Astrocyte (in vitro differentiated cells and primary cell): Measurements from ENCODE around the gene PTCH2. TPM values are rescaled to one million over a fixed set of nuclear protein-coding genes. Genes with fewer than 3 reads are reported as not detected.
"Not testable (repeated sequence)": the region's sequence is repeated elsewhere in the genome, so short reads cannot be mapped to it uniquely, and the experiment has no call there.

Source experiments
- DNase-seq: peaks from one replicate; pipeline ENCODE4 v3.0.0-alpha.2; 2010; ENCODE audit warnings: low read depth
- FAIRE-seq: peaks from 2 replicates; lab custom pipeline; 2011; peaks lifted over from hg19 to GRCh38; lab: Jason Lieb, UNC
- H2AFZ ChIP-seq: 2 replicates; pipeline ENCODE4 v1.6.0; 2012; ENCODE audit warnings: low read depth, low read length, inconsistent platforms
- H3K27ac ChIP-seq: 2 replicates; pipeline ENCODE4 v1.5.1; 2011; ENCODE audit warnings: low read depth, low read length, inconsistent platforms
- H3K27me3 ChIP-seq: 2 replicates; pipeline ENCODE4 v1.6.0; 2011; ENCODE audit warnings: low read length, inconsistent platforms; ENCODE audit not compliant: insufficient read depth
- H3K36me3 ChIP-seq: 2 replicates; pipeline ENCODE4 v1.5.1; 2011; ENCODE audit warnings: low read length, inconsistent platforms; ENCODE audit not compliant: insufficient read depth
- H3K4me1 ChIP-seq: 2 replicates; pipeline ENCODE4 v1.5.1; 2011; ENCODE audit warnings: low read length, inconsistent platforms; ENCODE audit not compliant: insufficient read depth
- H3K4me2 ChIP-seq: 2 replicates; pipeline ENCODE4 v1.6.0; 2012; ENCODE audit warnings: low read length, inconsistent platforms
- H3K4me3 ChIP-seq: 2 replicates; pipeline ENCODE4 v1.5.1; 2011; ENCODE audit warnings: low read depth, mild to moderate bottlenecking, low read length, inconsistent platforms; ENCODE audit not compliant: insufficient read depth
- H3K79me2 ChIP-seq: 2 replicates; pipeline ENCODE4 v1.6.0; 2012; ENCODE audit warnings: mild to moderate bottlenecking, low read length, inconsistent platforms; ENCODE audit not compliant: insufficient read depth
- H3K9ac ChIP-seq: 2 replicates; pipeline ENCODE4 v1.6.0; 2012; ENCODE audit warnings: mild to moderate bottlenecking, low read length, inconsistent platforms
- H3K9me3 ChIP-seq: 2 replicates; pipeline ENCODE4 v1.5.1; 2012; ENCODE audit warnings: low read depth, mild to moderate bottlenecking, low read length, inconsistent platforms; ENCODE audit not compliant: insufficient read depth
- H4K20me1 ChIP-seq: 2 replicates; pipeline ENCODE4 v1.6.0; 2012; ENCODE audit warnings: low read length, inconsistent platforms; ENCODE audit not compliant: insufficient read depth
- H3K27ac Mint-ChIP-seq: one replicate; pipeline ENCODE4 v1.8.0; 2021; ENCODE audit warnings: mild to moderate bottlenecking, mixed read lengths; ENCODE audit not compliant: unreplicated experiment
- H3K27me3 Mint-ChIP-seq: one replicate; pipeline ENCODE4 v1.8.0; 2021; ENCODE audit warnings: low read depth, mixed read lengths; ENCODE audit not compliant: unreplicated experiment
- H3K36me3 Mint-ChIP-seq: one replicate; pipeline ENCODE4 v1.8.0; 2021; ENCODE audit warnings: low read depth, mixed read lengths; ENCODE audit not compliant: unreplicated experiment
- H3K4me1 Mint-ChIP-seq: one replicate; pipeline ENCODE4 v1.8.0; 2021; ENCODE audit warnings: low read depth, mixed read lengths; ENCODE audit not compliant: unreplicated experiment
- H3K4me3 Mint-ChIP-seq: one replicate; pipeline ENCODE4 v1.8.0; 2021; ENCODE audit warnings: mild to moderate bottlenecking, moderate library complexity, mixed read lengths; ENCODE audit not compliant: unreplicated experiment
- H3K9me3 Mint-ChIP-seq: one replicate; pipeline ENCODE4 v1.8.0; 2021; ENCODE audit warnings: mild to moderate bottlenecking, mixed read lengths; ENCODE audit not compliant: unreplicated experiment
- EZH2 ChIP-seq: IDR thresholded peaks from 2 replicates; pipeline ENCODE4 v1.6.1; 2012; ENCODE audit warnings: mild to moderate bottlenecking, low read length, inconsistent platforms; ENCODE audit not compliant: insufficient read depth
- total RNA-seq: library from RNA; stranded (reverse); gene quantifications from 2 replicates; pipeline ENCODE4 v1.2.1, GENCODE V29; 2021
- TF ChIP-seq, protein P1 (sequence below): IDR thresholded peaks from 2 replicates; pipeline ENCODE4 v1.5.1; 2011; ENCODE audit warnings: low read depth, mild to moderate bottlenecking, inconsistent platforms, low read length, moderate library complexity; ENCODE audit not compliant: insufficient read depth

PTCH2 gene
- total RNA-seq, 1 donor from 2014 or later: 0.89 TPM

DNA sequence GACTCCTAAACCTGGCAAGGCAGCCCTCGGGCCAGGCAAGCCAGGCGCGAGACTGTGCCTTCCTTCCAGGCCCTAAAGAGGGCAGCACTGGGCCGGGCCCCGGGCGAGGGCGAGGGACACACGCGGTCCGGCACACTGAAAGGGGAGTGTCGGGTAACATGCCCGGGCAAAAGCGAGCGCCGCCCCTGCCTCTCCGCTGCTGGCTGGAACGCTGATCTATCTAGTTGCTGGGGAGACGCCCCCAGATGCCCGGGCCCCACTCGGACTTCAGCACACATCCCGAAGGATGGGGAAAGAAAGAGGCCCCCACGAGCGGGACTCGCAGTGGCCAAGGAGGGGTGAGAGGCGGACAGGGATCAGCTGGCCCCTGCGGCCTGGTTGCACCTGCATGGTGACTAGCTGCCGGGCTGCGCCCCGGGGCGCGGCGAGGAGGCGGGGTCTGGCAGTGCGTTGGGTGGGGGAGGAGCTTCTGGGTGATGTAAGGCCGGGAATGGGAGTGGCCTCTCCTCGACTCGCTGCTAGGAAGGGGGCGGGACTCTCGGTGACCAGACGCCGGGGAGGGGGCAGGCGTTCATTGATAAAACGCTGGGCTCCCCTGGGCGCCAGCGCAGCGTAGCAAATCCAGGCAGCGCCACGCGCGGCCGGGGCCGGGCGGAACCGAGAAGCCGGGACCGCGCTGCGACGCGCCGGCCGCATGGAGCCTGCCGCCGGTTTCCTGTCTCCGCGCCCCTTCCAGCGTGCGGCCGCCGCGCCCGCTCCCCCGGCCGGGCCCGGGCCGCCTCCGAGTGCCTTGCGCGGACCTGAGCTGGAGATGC is 43.1 kb downstream of the PTCH2 start, which contains the start of gene PLK3:
PLK3 (plus strand) TSS at position 608 of the 815 bp plus-strand sequence; CDS start at position 695, 87 bp downstream.
- peak within 1 kb of the TSS; percentile 97 for H3K27ac Mint-ChIP-seq
- peaks cover 26% of the 10 kb centered on the region for H3K36me3 ChIP-seq
- H3K36me3 Mint-ChIP-seq: peaks cover 19% of the 10 kb centered on the region
- peaks cover 40% of the 10 kb centered on the region for H4K20me1 ChIP-seq
- peak within 1 kb of the TSS; percentile 99 for H3K4me2 ChIP-seq
- H3K9me3 Mint-ChIP-seq: no peaks in the 10 kb centered on the region
- no peaks in the 10 kb centered on the region for H3K9me3 ChIP-seq
- H3K4me3 Mint-ChIP-seq: peak within 1 kb of the TSS; percentile 90
- peak within 1 kb of the TSS; percentile 78 for H2AFZ ChIP-seq
- H3K27me3 ChIP-seq: no peaks in the 10 kb centered on the region
- FAIRE-seq (no peak), DNase-seq (peak; percentile 93)
- peaks cover 45% of the 10 kb centered on the region for H3K79me2 ChIP-seq
- TF ChIP-seq, protein P1, sequence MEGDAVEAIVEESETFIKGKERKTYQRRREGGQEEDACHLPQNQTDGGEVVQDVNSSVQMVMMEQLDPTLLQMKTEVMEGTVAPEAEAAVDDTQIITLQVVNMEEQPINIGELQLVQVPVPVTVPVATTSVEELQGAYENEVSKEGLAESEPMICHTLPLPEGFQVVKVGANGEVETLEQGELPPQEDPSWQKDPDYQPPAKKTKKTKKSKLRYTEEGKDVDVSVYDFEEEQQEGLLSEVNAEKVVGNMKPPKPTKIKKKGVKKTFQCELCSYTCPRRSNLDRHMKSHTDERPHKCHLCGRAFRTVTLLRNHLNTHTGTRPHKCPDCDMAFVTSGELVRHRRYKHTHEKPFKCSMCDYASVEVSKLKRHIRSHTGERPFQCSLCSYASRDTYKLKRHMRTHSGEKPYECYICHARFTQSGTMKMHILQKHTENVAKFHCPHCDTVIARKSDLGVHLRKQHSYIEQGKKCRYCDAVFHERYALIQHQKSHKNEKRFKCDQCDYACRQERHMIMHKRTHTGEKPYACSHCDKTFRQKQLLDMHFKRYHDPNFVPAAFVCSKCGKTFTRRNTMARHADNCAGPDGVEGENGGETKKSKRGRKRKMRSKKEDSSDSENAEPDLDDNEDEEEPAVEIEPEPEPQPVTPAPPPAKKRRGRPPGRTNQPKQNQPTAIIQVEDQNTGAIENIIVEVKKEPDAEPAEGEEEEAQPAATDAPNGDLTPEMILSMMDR: peak; percentile 65
- no peak for TF ChIP-seq EZH2
- peaks cover 27% of the 10 kb centered on the region for H3K4me1 ChIP-seq
- H3K27ac ChIP-seq: peak within 1 kb of the TSS; percentile 77
- peak within 1 kb of the TSS; percentile 91 for H3K4me3 ChIP-seq
- peak within 1 kb of the TSS; percentile 90 for H3K9ac ChIP-seq
- peaks cover 16% of the 10 kb centered on the region for H3K4me1 Mint-ChIP-seq
- H3K27me3 Mint-ChIP-seq: no peaks in the 10 kb centered on the region

DNA sequence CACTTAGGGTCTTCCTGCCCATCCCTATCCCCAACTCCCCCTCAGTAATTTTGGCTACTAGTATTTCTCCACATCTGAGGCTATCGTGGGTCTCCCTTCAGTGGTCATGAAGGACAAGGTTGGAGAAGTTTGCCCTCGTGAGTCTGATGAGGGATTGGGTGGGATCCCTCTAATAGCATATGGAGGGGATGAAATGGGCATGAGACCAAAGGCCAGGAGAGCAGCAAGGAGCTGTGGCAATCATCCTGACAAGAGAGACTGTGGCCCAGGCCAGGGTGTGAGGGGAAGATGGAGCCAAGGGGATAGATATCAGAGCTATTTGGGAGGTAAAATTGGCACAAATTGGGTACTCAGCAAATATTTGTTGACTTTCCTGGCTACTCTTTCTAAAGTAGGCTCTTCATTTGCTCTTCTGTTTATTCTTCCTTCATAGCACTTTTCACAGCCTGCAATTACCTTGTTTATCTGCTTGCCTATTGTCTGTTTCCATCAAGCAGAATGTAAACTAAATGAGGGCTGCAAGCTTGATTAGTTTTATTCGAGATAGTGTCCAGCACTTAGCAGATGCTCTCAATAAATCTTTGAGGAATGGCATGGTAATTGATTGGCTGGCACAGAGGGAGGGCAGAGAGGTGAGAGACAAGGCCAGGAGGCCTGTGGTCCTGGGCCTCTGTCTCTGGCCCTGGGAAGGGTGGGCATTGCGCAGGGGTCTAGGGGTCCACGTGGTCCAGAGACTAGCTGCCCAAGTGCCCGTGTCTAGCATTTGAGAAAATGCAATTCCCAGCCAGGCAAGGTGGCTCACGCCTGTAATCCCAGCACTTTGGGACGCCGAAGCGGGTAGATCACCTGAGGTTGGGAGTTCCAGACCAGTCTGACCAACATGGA is 44.3 kb downstream of the PTCH2 start:
- H3K4me1 Mint-ChIP-seq: peaks cover 16% of the 10 kb centered on the region
- H3K4me2 ChIP-seq: no peak overlapping the region
- H4K20me1 ChIP-seq: peaks cover 32% of the 10 kb centered on the region
- H3K9me3 Mint-ChIP-seq: no peaks in the 10 kb centered on the region
- H3K36me3 Mint-ChIP-seq: peaks cover 15% of the 10 kb centered on the region
- peak overlapping the region; percentile 50 for H3K4me3 Mint-ChIP-seq
- TF ChIP-seq, protein P1: no peak
- no peak for TF ChIP-seq EZH2
- no peak overlapping the region for H3K27ac ChIP-seq
- H3K79me2 ChIP-seq: peaks cover 35% of the 10 kb centered on the region
- no peaks in the 10 kb centered on the region for H3K27me3 Mint-ChIP-seq
- no peak overlapping the region for H3K4me3 ChIP-seq
- H3K4me1 ChIP-seq: peaks cover 23% of the 10 kb centered on the region
- FAIRE-seq (no peak), DNase-seq (no peak)
- H3K9me3 ChIP-seq: no peaks in the 10 kb centered on the region
- H2AFZ ChIP-seq: no peak overlapping the region
- peaks cover 16% of the 10 kb centered on the region for H3K36me3 ChIP-seq
- no peaks in the 10 kb centered on the region for H3K27me3 ChIP-seq
- H3K27ac Mint-ChIP-seq: peak overlapping the region; percentile 62
- no peak overlapping the region for H3K9ac ChIP-seq

DNA sequence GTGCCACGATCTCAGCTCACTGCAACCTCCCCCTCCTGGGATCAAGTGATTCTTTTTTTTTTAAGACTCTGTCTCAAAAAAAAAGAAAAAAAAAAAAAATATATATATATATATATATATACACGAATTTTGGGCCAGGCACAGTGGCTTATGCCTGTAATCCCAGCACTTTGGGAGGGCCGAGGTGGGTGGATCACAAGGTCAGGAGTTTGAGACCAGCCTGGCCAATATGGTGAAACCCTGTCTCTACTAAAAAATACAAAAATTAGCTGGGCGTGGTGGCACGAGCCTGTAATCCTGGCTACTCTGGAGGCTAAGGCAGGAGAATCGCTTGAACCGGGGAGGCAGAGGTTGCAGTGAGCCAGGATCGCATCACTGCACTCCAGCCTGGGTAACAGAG is 45.2 kb downstream of the PTCH2 start:
- H3K36me3 ChIP-seq, H3K9me3 Mint-ChIP-seq, H3K27me3 Mint-ChIP-seq, H3K27ac ChIP-seq, H3K9ac ChIP-seq, H3K27me3 ChIP-seq, H3K4me2 ChIP-seq, H3K9me3 ChIP-seq, DNase-seq, FAIRE-seq, H2AFZ ChIP-seq, H3K4me3 ChIP-seq, H3K4me3 Mint-ChIP-seq: not testable (repeated sequence)
- Histone ChIP-seq H4K20me1 (peaks cover 23% of the 10 kb centered on the region), H3K79me2 (peaks cover 27% of the 10 kb centered on the region), H3K4me1 (peaks cover 19% of the 10 kb centered on the region)
- Mint-ChIP-seq H3K4me1 (peaks cover 12% of the 10 kb centered on the region), H3K27ac (peak overlapping the region; percentile 58), H3K36me3 (peaks cover 11% of the 10 kb centered on the region)
